ENCODE data around the gene RNF17. TPM values are rescaled to one million over a fixed set of nuclear protein-coding genes. Genes with fewer than 3 reads are reported as not detected.

Gene RNF17
- total RNA-seq, 2 experiments from 2014 or later = 0.25 to 0.28 TPM

- no peaks in the 10 kb centered on the region for H3K27me3 ChIP-seq (ENCODE audit: control insufficient read depth in 1 of 2, insufficient read depth in 2 of 2, low read length in 2 of 2)
- no peak overlapping the region for H3K4me3 ChIP-seq (ENCODE audit: low read length)
- Mint-ChIP-seq H3K9me3 (no peaks in the 10 kb centered on the region), H3K4me3 (no peak overlapping the region), H3K4me1 (ENCODE audit: low read depth) (no peaks in the 10 kb centered on the region), H3K27me3 (no peaks in the 10 kb centered on the region), H3K36me3 (ENCODE audit: low read depth) (no peaks in the 10 kb centered on the region), H3K27ac (no peak overlapping the region)
- intact Hi-C loops (cut with DNase I, micrococcal nuclease) = no loop called here
- H3K9me3 ChIP-seq (ENCODE audit: control insufficient read depth in 1 of 2, insufficient read depth in 1 of 2, low read length in 2 of 2) = no peaks in the 10 kb centered on the region
- H3K27ac ChIP-seq (ENCODE audit: low read depth in 1 of 2, low read length in 2 of 2) = no peak overlapping the region
- ChIA-PET POLR2A (no interaction called here), CTCF (no interaction called here)
- ATAC-seq (ENCODE audit: poor library complexity) (no peak), DNase-seq (no peak)
- H3K4me1 ChIP-seq (ENCODE audit: insufficient read depth, low read length) = no peaks in the 10 kb centered on the region
- H3K36me3 ChIP-seq (ENCODE audit: insufficient read depth, low read length) = no peaks in the 10 kb centered on the region
- no peak for TF ChIP-seq CTCF (IDR thresholded peaks at IDR 0.05)
Measured at GRCh38 chr13:24734950-24735349, 29.0 kb upstream of the RNF17 start.

- Histone ChIP-seq H3K9me3 (ENCODE audit: control insufficient read depth in 1 of 2, insufficient read depth in 1 of 2, low read length in 2 of 2) (no peaks in the 10 kb centered on the region), H3K27ac (ENCODE audit: low read depth in 1 of 2, low read length in 2 of 2) (no peak overlapping the region), H3K4me1 (ENCODE audit: insufficient read depth, low read length) (no peaks in the 10 kb centered on the region), H3K27me3 (ENCODE audit: control insufficient read depth in 1 of 2, insufficient read depth in 2 of 2, low read length in 2 of 2) (no peaks in the 10 kb centered on the region), H3K36me3 (ENCODE audit: insufficient read depth, low read length) (no peaks in the 10 kb centered on the region), H3K4me3 (ENCODE audit: low read length) (no peak overlapping the region)
- H3K4me1 Mint-ChIP-seq (ENCODE audit: low read depth) = no peaks in the 10 kb centered on the region
- TF ChIP-seq CTCF (IDR thresholded peaks at IDR 0.05) = no peak
- no peaks in the 10 kb centered on the region for H3K9me3 Mint-ChIP-seq
- H3K4me3 Mint-ChIP-seq = no peak overlapping the region
- ATAC-seq (ENCODE audit: poor library complexity) = no peak
- CTCF ChIA-PET = interaction anchor here (0.6 kb wide), 1 partner anchor 170 kb away, joined by 3 read pairs; no protein-coding TSS in a partner anchor
- POLR2A ChIA-PET = no interaction called here
- H3K27me3 Mint-ChIP-seq = no peaks in the 10 kb centered on the region
- no peak for DNase-seq
- intact Hi-C loops (cut with DNase I, micrococcal nuclease) = no loop called here
- no peak overlapping the region for H3K27ac Mint-ChIP-seq
- H3K36me3 Mint-ChIP-seq (ENCODE audit: low read depth) = no peaks in the 10 kb centered on the region
Measured at GRCh38 chr13:24737042-24737441, 26.9 kb upstream of the RNF17 start.

GRCh38 chr13:24738366-24738847 lies 25.6 kb upstream of the RNF17 start:
- ChIA-PET CTCF (no interaction called here), POLR2A (no interaction called here)
- no peaks in the 10 kb centered on the region for H3K27me3 ChIP-seq (ENCODE audit: control insufficient read depth in 1 of 2, insufficient read depth in 2 of 2, low read length in 2 of 2)
- no peaks in the 10 kb centered on the region for H3K36me3 Mint-ChIP-seq (ENCODE audit: low read depth)
- H3K4me3 ChIP-seq (ENCODE audit: low read length) = no peak overlapping the region
- H3K36me3 ChIP-seq (ENCODE audit: insufficient read depth, low read length) = no peaks in the 10 kb centered on the region
- no peaks in the 10 kb centered on the region for H3K4me1 Mint-ChIP-seq (ENCODE audit: low read depth)
- ATAC-seq (ENCODE audit: poor library complexity) = no peak
- no peaks in the 10 kb centered on the region for H3K9me3 Mint-ChIP-seq
- no peak overlapping the region for H3K27ac Mint-ChIP-seq
- H3K27me3 Mint-ChIP-seq = peaks cover 6% of the 10 kb centered on the region
- intact Hi-C loops (cut with DNase I, micrococcal nuclease) = no loop called here
- H3K27ac ChIP-seq (ENCODE audit: low read depth in 1 of 2, low read length in 2 of 2) = no peak overlapping the region
- no peaks in the 10 kb centered on the region for H3K4me1 ChIP-seq (ENCODE audit: insufficient read depth, low read length)
- no peaks in the 10 kb centered on the region for H3K9me3 ChIP-seq (ENCODE audit: control insufficient read depth in 1 of 2, insufficient read depth in 1 of 2, low read length in 2 of 2)
- no peak overlapping the region for H3K4me3 Mint-ChIP-seq
- TF ChIP-seq CTCF (IDR thresholded peaks at IDR 0.05) = no peak
- no peak for DNase-seq

Data from CD4-positive, alpha-beta T cell (primary cell).